Measurements from ENCODE around the gene AWAT2. TPM values are rescaled to one million over a fixed set of nuclear protein-coding genes. Genes with fewer than 3 reads are reported as not detected.

AWAT2 gene
- polyA plus RNA-seq, 3 donors from 2014 or later = not detected

GRCh38 chrX:70052895-70053615 lies 3.3 kb upstream of the AWAT2 start:
- no peaks in the 10 kb centered on the region for H3K9me3 Mint-ChIP-seq
- no peak overlapping the region for H3K4me3 Mint-ChIP-seq
- no peaks in the 10 kb centered on the region for H3K4me1 Mint-ChIP-seq
- H3K36me3 Mint-ChIP-seq = no peaks in the 10 kb centered on the region
- DNase-seq = no peak
- no peak overlapping the region for H3K27ac Mint-ChIP-seq
- peaks cover 1 to 11% (median 7%) of the 10 kb centered on the region in 3 donors for H3K27me3 Mint-ChIP-seq (ENCODE audit: low read depth in 3 of 3)

- Mint-ChIP-seq H3K27ac (no peak overlapping the region), H3K4me3 (no peak overlapping the region), H3K27me3 (ENCODE audit: low read depth in 3 of 3) (peaks cover 0 to 13% (median 10%) of the 10 kb centered on the region in 3 donors), H3K4me1 (no peaks in the 10 kb centered on the region), H3K9me3 (no peaks in the 10 kb centered on the region), H3K36me3 (no peaks in the 10 kb centered on the region)
- no peak for DNase-seq
Observed at GRCh38 chrX:70049406-70049805, 332 bp downstream of the AWAT2 start.

GRCh38 chrX:70046978-70047377 lies 2.8 kb downstream of the AWAT2 start:
- Mint-ChIP-seq H3K27ac (no peak overlapping the region), H3K36me3 (no peaks in the 10 kb centered on the region), H3K4me1 (no peaks in the 10 kb centered on the region), H3K27me3 (ENCODE audit: low read depth in 3 of 3) (peaks cover 0 to 7% (median 6%) of the 10 kb centered on the region in 3 donors), H3K4me3 (no peak overlapping the region), H3K9me3 (no peaks in the 10 kb centered on the region)
- no peak for DNase-seq

GRCh38 chrX:70044541-70045245 lies 5.0 kb downstream of the AWAT2 start:
- Mint-ChIP-seq H3K4me3 (no peak overlapping the region), H3K27me3 (ENCODE audit: low read depth in 3 of 3) (peaks cover 0 to 4% (median 1%) of the 10 kb centered on the region in 3 donors), H3K27ac (no peak overlapping the region)

GRCh38 chrX:70043685-70044084 lies 6.1 kb downstream of the AWAT2 start:
- Mint-ChIP-seq H3K4me1 (no peaks in the 10 kb centered on the region), H3K27me3 (ENCODE audit: low read depth in 3 of 3) (peaks cover 0 to 4% (median 1%) of the 10 kb centered on the region in 3 donors), H3K27ac (no peak overlapping the region), H3K36me3 (no peaks in the 10 kb centered on the region), H3K4me3 (no peak overlapping the region), H3K9me3 (no peaks in the 10 kb centered on the region)
- DNase-seq = no peak

More at GRCh38 chrX:70044541-70045245, 5.0 kb downstream of the AWAT2 start:
- DNase-seq = no peak
- Mint-ChIP-seq H3K36me3 (no peaks in the 10 kb centered on the region), H3K4me1 (no peaks in the 10 kb centered on the region), H3K9me3 (no peaks in the 10 kb centered on the region)

GRCh38 chrX:70042399-70043371 lies 7.1 kb downstream of the AWAT2 start:
- Mint-ChIP-seq H3K27ac (no peak overlapping the region), H3K27me3 (ENCODE audit: low read depth in 3 of 3) (peaks cover 0 to 2% (median 1%) of the 10 kb centered on the region in 3 donors), H3K4me3 (no peak overlapping the region), H3K36me3 (no peaks in the 10 kb centered on the region), H3K9me3 (no peaks in the 10 kb centered on the region), H3K4me1 (no peaks in the 10 kb centered on the region)
- no peak for DNase-seq

GRCh38 chrX:70041993-70042392 lies 7.7 kb downstream of the AWAT2 start:
- H3K4me1 Mint-ChIP-seq = no peaks in the 10 kb centered on the region
- no peaks in the 10 kb centered on the region for H3K9me3 Mint-ChIP-seq
- no peaks in the 10 kb centered on the region for H3K36me3 Mint-ChIP-seq
- H3K27ac Mint-ChIP-seq = no peak overlapping the region
- no peak overlapping the region for H3K4me3 Mint-ChIP-seq
- H3K27me3 Mint-ChIP-seq (ENCODE audit: low read depth in 3 of 3) = peaks cover 0 to 2% (median 1%) of the 10 kb centered on the region in 3 donors
- DNase-seq = no peak

GRCh38 chrX:70039758-70040157 lies 10.0 kb downstream of the AWAT2 start:
- no peak overlapping the region for H3K27ac Mint-ChIP-seq

GRCh38 chrX:70038951-70039350 lies 10.8 kb downstream of the AWAT2 start:
- no peak for DNase-seq
- H3K9me3 Mint-ChIP-seq = no peaks in the 10 kb centered on the region
- H3K4me3 Mint-ChIP-seq = no peak overlapping the region
- no peaks in the 10 kb centered on the region for H3K4me1 Mint-ChIP-seq
- H3K27me3 Mint-ChIP-seq (ENCODE audit: low read depth in 3 of 3) = peaks cover 0 to 4% (median 0%) of the 10 kb centered on the region in 3 donors
- no peaks in the 10 kb centered on the region for H3K36me3 Mint-ChIP-seq
- H3K27ac Mint-ChIP-seq = no peak overlapping the region

More at GRCh38 chrX:70039758-70040157, 10.0 kb downstream of the AWAT2 start:
- no peaks in the 10 kb centered on the region for H3K36me3 Mint-ChIP-seq
- H3K27me3 Mint-ChIP-seq (ENCODE audit: low read depth in 3 of 3) = peaks cover 0 to 2% (median 0%) of the 10 kb centered on the region in 3 donors
- H3K4me1 Mint-ChIP-seq = no peaks in the 10 kb centered on the region
- no peak for DNase-seq
- H3K9me3 Mint-ChIP-seq = no peaks in the 10 kb centered on the region
- H3K4me3 Mint-ChIP-seq = no peak overlapping the region

GRCh38 chrX:70038515-70038914 lies 11.2 kb downstream of the AWAT2 start:
- Mint-ChIP-seq H3K27ac (no peak overlapping the region), H3K27me3 (ENCODE audit: low read depth in 3 of 3) (peaks cover 0 to 4% (median 0%) of the 10 kb centered on the region in 3 donors), H3K9me3 (no peaks in the 10 kb centered on the region), H3K36me3 (no peaks in the 10 kb centered on the region), H3K4me3 (no peak overlapping the region), H3K4me1 (no peaks in the 10 kb centered on the region)
- no peak for DNase-seq

- Mint-ChIP-seq H3K27me3 (ENCODE audit: low read depth in 3 of 3) (peaks cover 0 to 10% (median 0%) of the 10 kb centered on the region in 3 donors), H3K9me3 (no peaks in the 10 kb centered on the region), H3K36me3 (no peaks in the 10 kb centered on the region)
Observed at GRCh38 chrX:70034646-70035045, 15.1 kb downstream of the AWAT2 start.

GRCh38 chrX:70033348-70034051 lies 16.2 kb downstream of the AWAT2 start:
- DNase-seq = no peak
- no peak overlapping the region for H3K27ac Mint-ChIP-seq
- no peaks in the 10 kb centered on the region for H3K4me1 Mint-ChIP-seq
- H3K27me3 Mint-ChIP-seq (ENCODE audit: low read depth in 3 of 3) = peaks cover 0 to 10% (median 0%) of the 10 kb centered on the region in 3 donors
- no peaks in the 10 kb centered on the region for H3K36me3 Mint-ChIP-seq
- no peak overlapping the region for H3K4me3 Mint-ChIP-seq
- no peaks in the 10 kb centered on the region for H3K9me3 Mint-ChIP-seq

More at GRCh38 chrX:70034646-70035045, 15.1 kb downstream of the AWAT2 start:
- DNase-seq = no peak
- H3K27ac Mint-ChIP-seq = no peak overlapping the region
- no peak overlapping the region for H3K4me3 Mint-ChIP-seq
- no peaks in the 10 kb centered on the region for H3K4me1 Mint-ChIP-seq

- no peak for DNase-seq
- Mint-ChIP-seq H3K4me1 (no peaks in the 10 kb centered on the region), H3K27ac (no peak overlapping the region), H3K27me3 (ENCODE audit: low read depth in 3 of 3) (peaks cover 0 to 10% (median 0%) of the 10 kb centered on the region in 3 donors), H3K4me3 (no peak overlapping the region), H3K36me3 (no peaks in the 10 kb centered on the region), H3K9me3 (no peaks in the 10 kb centered on the region)
Observed at GRCh38 chrX:70032792-70033191, 16.9 kb downstream of the AWAT2 start.
